ENCODE data around the gene LRRC8E. TPM values are rescaled to one million over a fixed set of nuclear protein-coding genes. Genes with fewer than 3 reads are reported as not detected.

LRRC8E gene
- total RNA-seq, 1 experiment from 2014 or later = 3.0 TPM

DNA sequence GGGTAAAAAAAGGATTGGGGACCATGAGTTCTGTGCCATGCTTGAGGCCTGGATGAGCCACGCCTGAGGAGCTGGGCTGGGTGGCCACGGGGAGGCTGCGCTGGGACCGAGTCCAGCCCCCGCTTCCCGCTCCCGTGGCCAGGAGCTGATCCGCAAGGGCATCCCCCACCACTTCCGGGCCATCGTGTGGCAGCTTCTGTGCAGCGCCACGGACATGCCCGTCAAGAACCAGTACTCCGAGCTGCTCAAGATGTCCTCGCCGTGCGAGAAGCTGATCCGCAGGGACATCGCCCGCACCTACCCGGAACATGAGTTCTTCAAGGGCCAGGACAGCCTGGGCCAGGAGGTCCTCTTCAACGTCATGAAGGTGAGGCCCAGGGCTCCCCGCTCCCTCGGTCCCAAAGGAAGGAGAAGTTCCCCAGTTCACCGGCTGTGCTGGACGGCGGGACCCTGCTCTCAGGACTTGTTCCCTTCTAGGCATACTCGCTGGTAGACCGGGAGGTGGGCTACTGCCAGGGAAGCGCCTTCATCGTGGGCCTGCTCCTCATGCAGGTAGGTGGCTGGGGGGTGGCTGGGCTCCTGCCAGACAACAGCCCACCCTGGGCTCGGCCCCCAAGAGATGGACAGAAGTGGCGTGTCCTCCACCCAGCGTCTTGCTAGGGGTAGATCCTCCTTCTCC, 39.4 kb upstream of the LRRC8E start:
- H3K27me3 Mint-ChIP-seq (ENCODE audit: low read depth) = peaks cover 5% of the 10 kb centered on the region
- H3K36me3 Mint-ChIP-seq = no peaks in the 10 kb centered on the region
- CTCF ChIA-PET = interaction anchor here (0.8 to 1.3 kb wide), 4 partner anchors 9 to 81 kb away, joined by 3 read pairs; no protein-coding TSS in a partner anchor
- no peaks in the 10 kb centered on the region for H3K9me3 Mint-ChIP-seq
- ATAC-seq = no peak
- TF ChIP-seq, protein P1, sequence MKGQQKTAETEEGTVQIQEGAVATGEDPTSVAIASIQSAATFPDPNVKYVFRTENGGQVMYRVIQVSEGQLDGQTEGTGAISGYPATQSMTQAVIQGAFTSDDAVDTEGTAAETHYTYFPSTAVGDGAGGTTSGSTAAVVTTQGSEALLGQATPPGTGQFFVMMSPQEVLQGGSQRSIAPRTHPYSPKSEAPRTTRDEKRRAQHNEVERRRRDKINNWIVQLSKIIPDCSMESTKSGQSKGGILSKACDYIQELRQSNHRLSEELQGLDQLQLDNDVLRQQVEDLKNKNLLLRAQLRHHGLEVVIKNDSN (CRISPR knock-in tag; IDR thresholded peaks at IDR 0.05) = no peak
- TF ChIP-seq, protein P2, sequence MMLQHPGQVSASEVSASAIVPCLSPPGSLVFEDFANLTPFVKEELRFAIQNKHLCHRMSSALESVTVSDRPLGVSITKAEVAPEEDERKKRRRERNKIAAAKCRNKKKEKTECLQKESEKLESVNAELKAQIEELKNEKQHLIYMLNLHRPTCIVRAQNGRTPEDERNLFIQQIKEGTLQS (CRISPR knock-in tag; conservative IDR thresholded peaks at IDR 0.05) = no peak
- no peak for TF ChIP-seq CREB1 (CRISPR knock-in tag; IDR thresholded peaks at IDR 0.05)
- TF ChIP-seq, protein P3, sequence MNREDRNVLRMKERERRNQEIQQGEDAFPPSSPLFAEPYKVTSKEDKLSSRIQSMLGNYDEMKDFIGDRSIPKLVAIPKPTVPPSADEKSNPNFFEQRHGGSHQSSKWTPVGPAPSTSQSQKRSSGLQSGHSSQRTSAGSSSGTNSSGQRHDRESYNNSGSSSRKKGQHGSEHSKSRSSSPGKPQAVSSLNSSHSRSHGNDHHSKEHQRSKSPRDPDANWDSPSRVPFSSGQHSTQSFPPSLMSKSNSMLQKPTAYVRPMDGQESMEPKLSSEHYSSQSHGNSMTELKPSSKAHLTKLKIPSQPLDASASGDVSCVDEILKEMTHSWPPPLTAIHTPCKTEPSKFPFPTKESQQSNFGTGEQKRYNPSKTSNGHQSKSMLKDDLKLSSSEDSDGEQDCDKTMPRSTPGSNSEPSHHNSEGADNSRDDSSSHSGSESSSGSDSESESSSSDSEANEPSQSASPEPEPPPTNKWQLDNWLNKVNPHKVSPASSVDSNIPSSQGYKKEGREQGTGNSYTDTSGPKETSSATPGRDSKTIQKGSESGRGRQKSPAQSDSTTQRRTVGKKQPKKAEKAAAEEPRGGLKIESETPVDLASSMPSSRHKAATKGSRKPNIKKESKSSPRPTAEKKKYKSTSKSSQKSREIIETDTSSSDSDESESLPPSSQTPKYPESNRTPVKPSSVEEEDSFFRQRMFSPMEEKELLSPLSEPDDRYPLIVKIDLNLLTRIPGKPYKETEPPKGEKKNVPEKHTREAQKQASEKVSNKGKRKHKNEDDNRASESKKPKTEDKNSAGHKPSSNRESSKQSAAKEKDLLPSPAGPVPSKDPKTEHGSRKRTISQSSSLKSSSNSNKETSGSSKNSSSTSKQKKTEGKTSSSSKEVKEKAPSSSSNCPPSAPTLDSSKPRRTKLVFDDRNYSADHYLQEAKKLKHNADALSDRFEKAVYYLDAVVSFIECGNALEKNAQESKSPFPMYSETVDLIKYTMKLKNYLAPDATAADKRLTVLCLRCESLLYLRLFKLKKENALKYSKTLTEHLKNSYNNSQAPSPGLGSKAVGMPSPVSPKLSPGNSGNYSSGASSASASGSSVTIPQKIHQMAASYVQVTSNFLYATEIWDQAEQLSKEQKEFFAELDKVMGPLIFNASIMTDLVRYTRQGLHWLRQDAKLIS (CRISPR knock-in tag; IDR thresholded peaks at IDR 0.05; ENCODE audit: borderline replicate concordance) = no peak
- TF ChIP-seq GTF2I (CRISPR knock-in tag; conservative IDR thresholded peaks at IDR 0.05) = no peak
- no peak for TF ChIP-seq MYBL2 (CRISPR knock-in tag; IDR thresholded peaks at IDR 0.05)
- TF ChIP-seq, protein P4, sequence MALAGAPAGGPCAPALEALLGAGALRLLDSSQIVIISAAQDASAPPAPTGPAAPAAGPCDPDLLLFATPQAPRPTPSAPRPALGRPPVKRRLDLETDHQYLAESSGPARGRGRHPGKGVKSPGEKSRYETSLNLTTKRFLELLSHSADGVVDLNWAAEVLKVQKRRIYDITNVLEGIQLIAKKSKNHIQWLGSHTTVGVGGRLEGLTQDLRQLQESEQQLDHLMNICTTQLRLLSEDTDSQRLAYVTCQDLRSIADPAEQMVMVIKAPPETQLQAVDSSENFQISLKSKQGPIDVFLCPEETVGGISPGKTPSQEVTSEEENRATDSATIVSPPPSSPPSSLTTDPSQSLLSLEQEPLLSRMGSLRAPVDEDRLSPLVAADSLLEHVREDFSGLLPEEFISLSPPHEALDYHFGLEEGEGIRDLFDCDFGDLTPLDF (CRISPR knock-in tag; IDR thresholded peaks at IDR 0.05) = no peak
- TF ChIP-seq ZNF232 (CRISPR knock-in tag; IDR thresholded peaks at IDR 0.05) = no peak
- no peak for TF ChIP-seq NFYB (CRISPR knock-in tag; conservative IDR thresholded peaks at IDR 0.05; ENCODE audit: low read depth)
- no peak for TF ChIP-seq ZNF317 (CRISPR knock-in tag; IDR thresholded peaks at IDR 0.05; ENCODE audit: borderline replicate concordance, low read depth)
- TF ChIP-seq ETV6 (CRISPR knock-in tag; IDR thresholded peaks at IDR 0.05) = no peak
- TF ChIP-seq PRRX2 (CRISPR knock-in tag; IDR thresholded peaks at IDR 0.05) = no peak
- TF ChIP-seq, protein P5, sequence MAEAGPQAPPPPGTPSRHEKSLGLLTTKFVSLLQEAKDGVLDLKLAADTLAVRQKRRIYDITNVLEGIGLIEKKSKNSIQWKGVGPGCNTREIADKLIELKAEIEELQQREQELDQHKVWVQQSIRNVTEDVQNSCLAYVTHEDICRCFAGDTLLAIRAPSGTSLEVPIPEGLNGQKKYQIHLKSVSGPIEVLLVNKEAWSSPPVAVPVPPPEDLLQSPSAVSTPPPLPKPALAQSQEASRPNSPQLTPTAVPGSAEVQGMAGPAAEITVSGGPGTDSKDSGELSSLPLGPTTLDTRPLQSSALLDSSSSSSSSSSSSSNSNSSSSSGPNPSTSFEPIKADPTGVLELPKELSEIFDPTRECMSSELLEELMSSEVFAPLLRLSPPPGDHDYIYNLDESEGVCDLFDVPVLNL (CRISPR knock-in tag; IDR thresholded peaks at IDR 0.05; ENCODE audit: borderline replicate concordance, low read depth) = no peak
- POLR2A ChIA-PET = no interaction called here
- no peak overlapping the region for H3K4me3 Mint-ChIP-seq
- DNase-seq (ENCODE audit: low spot score) = no peak
- peaks cover 6% of the 10 kb centered on the region; the same call in 1 of the 2 replicates for H3K4me1 Mint-ChIP-seq
- no peak overlapping the region for H3K27ac Mint-ChIP-seq

DNA sequence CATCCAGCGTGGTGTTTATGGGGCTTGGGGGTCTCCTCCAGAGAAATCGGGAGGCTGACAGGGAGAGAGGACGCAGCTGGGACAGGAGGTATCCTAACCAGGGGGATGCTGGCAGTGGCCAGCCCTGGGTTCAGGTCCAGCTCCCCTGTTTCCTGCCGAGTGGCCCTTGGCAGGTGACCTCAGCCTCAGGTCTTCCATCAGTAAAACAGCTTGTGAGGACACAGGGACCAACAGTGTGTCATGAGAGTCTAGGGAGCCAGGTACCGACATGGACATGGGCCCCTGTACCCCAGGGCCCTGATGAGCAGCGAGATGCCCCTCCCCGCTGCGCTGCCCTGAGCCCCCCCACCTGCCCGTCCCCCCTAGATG, 38.7 kb upstream of the LRRC8E start:
- no peaks in the 10 kb centered on the region for H3K36me3 Mint-ChIP-seq
- H3K4me1 Mint-ChIP-seq = peaks cover 6% of the 10 kb centered on the region; the same call in 1 of the 2 replicates
- ChIA-PET CTCF (interaction anchor here (0.8 to 1.3 kb wide), 3 partner anchors 8 to 80 kb away, joined by 3 read pairs; no protein-coding TSS in a partner anchor), POLR2A (no interaction called here)
- ATAC-seq (no peak), DNase-seq (ENCODE audit: low spot score) (no peak)
- peaks cover 10% of the 10 kb centered on the region for H3K27me3 Mint-ChIP-seq (ENCODE audit: low read depth)
- H3K4me3 Mint-ChIP-seq = no peak overlapping the region
- H3K9me3 Mint-ChIP-seq = no peaks in the 10 kb centered on the region
- no peak overlapping the region for H3K27ac Mint-ChIP-seq
- TF ChIP-seq SP1 (CRISPR knock-in tag; conservative IDR thresholded peaks at IDR 0.05) (no peak), MXD4 (CRISPR knock-in tag; IDR thresholded peaks at IDR 0.05; ENCODE audit: borderline replicate concordance) (no peak), GRHL2 (CRISPR knock-in tag; IDR thresholded peaks at IDR 0.05; ENCODE audit: insufficient replicate concordance, severe bottlenecking) (no peak), NFE2L1 (CRISPR knock-in tag; IDR thresholded peaks at IDR 0.05) (no peak), TEAD4 (CRISPR knock-in tag; IDR thresholded peaks at IDR 0.05) (no peak), ZNF671 (CRISPR knock-in tag; IDR thresholded peaks at IDR 0.05) (no peak), ATF1 (CRISPR knock-in tag; IDR thresholded peaks at IDR 0.05) (no peak), GTF2I (CRISPR knock-in tag; conservative IDR thresholded peaks at IDR 0.05) (no peak), EMX1 (CRISPR knock-in tag; IDR thresholded peaks at IDR 0.05) (no peak)
- TF ChIP-seq, protein P3 (CRISPR knock-in tag; IDR thresholded peaks at IDR 0.05; ENCODE audit: borderline replicate concordance) = no peak
- TF ChIP-seq, protein P6, sequence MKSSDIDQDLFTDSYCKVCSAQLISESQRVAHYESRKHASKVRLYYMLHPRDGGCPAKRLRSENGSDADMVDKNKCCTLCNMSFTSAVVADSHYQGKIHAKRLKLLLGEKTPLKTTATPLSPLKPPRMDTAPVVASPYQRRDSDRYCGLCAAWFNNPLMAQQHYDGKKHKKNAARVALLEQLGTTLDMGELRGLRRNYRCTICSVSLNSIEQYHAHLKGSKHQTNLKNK (CRISPR knock-in tag; IDR thresholded peaks at IDR 0.05) = no peak

Data from WTC11 (cell line).